HEK293 (cell line): Measurements from ENCODE around the gene ERBB4.

Source experiments
- CTCF ChIA-PET: fragments of 350-600 bp; formaldehyde crosslinking; extraction: SDS; loops from one replicate; lab custom pipeline; 2021; ENCODE audit warnings: antibody characterized with exemption; lab: Yijun Ruan, JAX
- POLR2A ChIA-PET: fragments of 300-600 bp; formaldehyde crosslinking; extraction: SDS; loops from one replicate; lab custom pipeline; 2020; ENCODE audit warnings: antibody characterized with exemption, inconsistent platforms; lab: Yijun Ruan, JAX
- H3K27ac ChIP-seq: fragments of 200-500 bp; sonication (Bioruptor generic); 2 replicates; pipeline ENCODE4 v1.5.1; 2014; ENCODE audit warnings: low read depth, low read length, control low read depth, inconsistent platforms; ENCODE audit errors: extremely low read depth
- H3K36me3 ChIP-seq, 2 experiments: fragments of 200-500 bp in 1 of 2; sonication (Bioruptor generic) in 1 of 2; 1 replicate in 1 of 2; 2 replicates in 1 of 2; pipeline ENCODE4 v1.5.1; 2014 to 2017; ENCODE audit warnings: inconsistent platforms in 2 of 2, low read length in 2 of 2; ENCODE audit not compliant: control insufficient read depth in 2 of 2, insufficient read depth in 1 of 2
- H3K4me1 ChIP-seq: fragments of 200-500 bp; sonication (Bioruptor generic); 2 replicates; pipeline ENCODE4 v1.5.1; 2014; ENCODE audit warnings: mild to moderate bottlenecking, low read length, inconsistent platforms; ENCODE audit not compliant: control insufficient read depth, insufficient read depth
- H3K4me3 ChIP-seq: 2 replicates; pipeline ENCODE4 v1.5.1; 2011; ENCODE audit warnings: low read depth, mild to moderate bottlenecking, control low read depth, low read length, moderate library complexity
- H3K9me3 ChIP-seq: fragments of 200-500 bp; sonication (Bioruptor generic); 2 replicates; pipeline ENCODE4 v1.5.1; 2014; ENCODE audit warnings: low read depth, low read length, inconsistent platforms; ENCODE audit not compliant: control insufficient read depth, insufficient read depth
- ATF2 ChIP-seq: fragments of 450-650 bp; formaldehyde crosslinking; IDR thresholded peaks from 2 replicates; pipeline ENCODE4 v1.5.1; 2016; ENCODE audit warnings: missing biosample characterization, missing genetic modification characterization, low read depth
- BCL11B ChIP-seq: fragments of 450-650 bp; formaldehyde crosslinking; IDR thresholded peaks from 2 replicates; pipeline ENCODE4 v1.5.1; 2016; ENCODE audit warnings: low read depth, missing biosample characterization, missing genetic modification characterization
- KLF16 ChIP-seq: fragments of 450-650 bp; formaldehyde crosslinking; IDR thresholded peaks from 2 replicates; pipeline ENCODE4 v1.5.1; 2017; ENCODE audit warnings: missing biosample characterization, missing genetic modification characterization
- KLF7 ChIP-seq: fragments of 450-650 bp; formaldehyde crosslinking; IDR thresholded peaks from 2 replicates; pipeline ENCODE4 v1.5.1; 2016; ENCODE audit warnings: missing biosample characterization, missing genetic modification characterization, borderline replicate concordance
- OSR2 ChIP-seq: fragments of 450-650 bp; formaldehyde crosslinking; IDR thresholded peaks from 2 replicates; pipeline ENCODE4 v1.5.1; 2016; ENCODE audit warnings: missing biosample characterization, missing genetic modification characterization
- SALL2 ChIP-seq: fragments of 450-650 bp; formaldehyde crosslinking; IDR thresholded peaks from 2 replicates; pipeline ENCODE4 v1.5.0; 2017; ENCODE audit warnings: missing biosample characterization, mild to moderate bottlenecking, missing genetic modification characterization, borderline replicate concordance
- SETDB1 ChIP-seq: IDR thresholded peaks from one replicate; pipeline ENCODE4 v1.6.1; 2017; ENCODE audit warnings: mild to moderate bottlenecking, low read length, moderate library complexity, mixed read lengths; ENCODE audit not compliant: insufficient read length
- TSHZ1 ChIP-seq: fragments of 450-650 bp; formaldehyde crosslinking; IDR thresholded peaks from 2 replicates; pipeline ENCODE4 v1.5.1; 2016; ENCODE audit warnings: missing biosample characterization, missing genetic modification characterization, borderline replicate concordance
- ZBTB17 ChIP-seq: fragments of 450-650 bp; formaldehyde crosslinking; IDR thresholded peaks from 2 replicates; pipeline ENCODE4 v1.5.1; 2016; ENCODE audit warnings: missing biosample characterization, missing genetic modification characterization
- ZBTB21 ChIP-seq: fragments of 450-650 bp; formaldehyde crosslinking; IDR thresholded peaks from 2 replicates; pipeline ENCODE4 v1.5.1; 2017; ENCODE audit warnings: missing biosample characterization, missing genetic modification characterization
- ZIC2 ChIP-seq: fragments of 450-650 bp; formaldehyde crosslinking; IDR thresholded peaks from 2 replicates; pipeline ENCODE4 v1.5.1; 2016; ENCODE audit warnings: missing biosample characterization, missing genetic modification characterization
- ZNF155 ChIP-seq: fragments of 450-650 bp; formaldehyde crosslinking; IDR thresholded peaks from 2 replicates; pipeline ENCODE4 v1.5.1; 2016; ENCODE audit warnings: missing biosample characterization, missing genetic modification characterization
- ZNF211 ChIP-seq: fragments of 450-650 bp; formaldehyde crosslinking; IDR thresholded peaks from 2 replicates; pipeline ENCODE4 v1.5.1; 2016; ENCODE audit warnings: low read depth, missing biosample characterization, missing genetic modification characterization
- ZNF311 ChIP-seq: fragments of 450-650 bp; formaldehyde crosslinking; IDR thresholded peaks from 2 replicates; pipeline ENCODE4 v1.5.1; 2017; ENCODE audit warnings: missing biosample characterization, missing genetic modification characterization, borderline replicate concordance
- ZNF324 ChIP-seq: fragments of 450-650 bp; formaldehyde crosslinking; IDR thresholded peaks from 2 replicates; pipeline ENCODE4 v1.5.1; 2016; ENCODE audit warnings: missing biosample characterization, missing genetic modification characterization
- ZNF335 ChIP-seq: fragments of 450-650 bp; formaldehyde crosslinking; conservative IDR thresholded peaks from 2 replicates; pipeline ENCODE4 v1.5.1; 2016; ENCODE audit warnings: missing biosample characterization, missing genetic modification characterization
- ZNF423 ChIP-seq: fragments of 450-650 bp; formaldehyde crosslinking; IDR thresholded peaks from 2 replicates; pipeline ENCODE4 v1.5.1; 2016; ENCODE audit warnings: missing biosample characterization, missing genetic modification characterization
- ZNF449 ChIP-seq: fragments of 450-650 bp; formaldehyde crosslinking; IDR thresholded peaks from 2 replicates; pipeline ENCODE4 v1.5.1; 2017; ENCODE audit warnings: missing biosample characterization, mild to moderate bottlenecking, missing genetic modification characterization, moderate library complexity
- ZNF571 ChIP-seq: fragments of 450-650 bp; formaldehyde crosslinking; IDR thresholded peaks from 2 replicates; pipeline ENCODE4 v1.5.0; 2017; ENCODE audit warnings: missing biosample characterization, missing genetic modification characterization
- ZNF596 ChIP-seq: fragments of 450-650 bp; IDR thresholded peaks from 2 replicates; pipeline ENCODE4 v1.5.0; 2018; ENCODE audit warnings: missing biosample characterization, mild to moderate bottlenecking, missing genetic modification characterization, moderate library complexity
- ZNF654 ChIP-seq: fragments of 450-650 bp; formaldehyde crosslinking; IDR thresholded peaks from 2 replicates; pipeline ENCODE4 v1.5.1; 2016; ENCODE audit warnings: low read depth, missing biosample characterization, missing genetic modification characterization
- ZNF677 ChIP-seq: fragments of 450-650 bp; IDR thresholded peaks from 2 replicates; pipeline ENCODE4 v1.5.0; 2018; ENCODE audit warnings: missing biosample characterization, mild to moderate bottlenecking, missing genetic modification characterization, moderate library complexity
- ZNF692 ChIP-seq: fragments of 450-650 bp; formaldehyde crosslinking; IDR thresholded peaks from 2 replicates; pipeline ENCODE4 v1.5.1; 2016; ENCODE audit warnings: missing biosample characterization, missing genetic modification characterization
- ZNF76 ChIP-seq: fragments of 450-650 bp; formaldehyde crosslinking; IDR thresholded peaks from 2 replicates; pipeline ENCODE4; 2016; ENCODE audit warnings: low read depth, missing biosample characterization, missing genetic modification characterization, borderline replicate concordance
- ZNF837 ChIP-seq: fragments of 450-650 bp; formaldehyde crosslinking; IDR thresholded peaks from 2 replicates; pipeline ENCODE4 v1.5.1; 2016; ENCODE audit warnings: missing biosample characterization, missing genetic modification characterization

ERBB4 gene

GRCh38 chr2:211458974-211459373, 1079.6 kb downstream of the ERBB4 start:
- Histone ChIP-seq H3K4me1 (no peaks in the 10 kb centered on the region), H3K4me3 (no peak overlapping the region), H3K36me3 (no peaks in the 10 kb centered on the region), H3K27ac (no peak overlapping the region), H3K9me3 (no peaks in the 10 kb centered on the region)
- no peak for TF ChIP-seq ATF2 (tag by site-specific recombination)
- TF ChIP-seq SETDB1: no peak
- no peak for TF ChIP-seq ZNF76 (tag by site-specific recombination)
- TF ChIP-seq ZBTB17: no peak
- TF ChIP-seq ZNF324 (tag by site-specific recombination): no peak
- no peak for TF ChIP-seq KLF7 (tag by site-specific recombination)
- TF ChIP-seq ZNF837 (tag by site-specific recombination): no peak
- POLR2A ChIA-PET: no interaction called here
- CTCF ChIA-PET: interaction anchor here (1.1 kb wide), 1 partner anchor 9 kb away, joined by 4 read pairs; no protein-coding TSS in a partner anchor

- no peaks in the 10 kb centered on the region for H3K36me3 ChIP-seq
- no peak overlapping the region for H3K4me3 ChIP-seq
- ChIA-PET CTCF (no interaction called here), POLR2A (no interaction called here)
- H3K9me3 ChIP-seq: no peaks in the 10 kb centered on the region
- H3K27ac ChIP-seq: no peak overlapping the region
- TF ChIP-seq ZNF76 (tag by site-specific recombination): no peak
- TF ChIP-seq ZNF571: no peak
- no peak for TF ChIP-seq KLF16
- TF ChIP-seq ZNF311 (tag by site-specific recombination): no peak
- TF ChIP-seq ZNF155 (tag by site-specific recombination): no peak
- TF ChIP-seq ZNF211: no peak
- no peak for TF ChIP-seq BCL11B (tag by site-specific recombination)
- peak; percentile 91 for TF ChIP-seq ZNF449 (tag by site-specific recombination)
- TF ChIP-seq, all 188 proteins: peak for 1
- no peaks in the 10 kb centered on the region for H3K4me1 ChIP-seq
Measured at GRCh38 chr2:211457325-211457724, 1081.3 kb downstream of the ERBB4 start.

- Histone ChIP-seq H3K4me3 (no peak overlapping the region), H3K4me1 (no peaks in the 10 kb centered on the region), H3K27ac (no peak overlapping the region), H3K9me3 (no peaks in the 10 kb centered on the region), H3K36me3 (no peaks in the 10 kb centered on the region)
- POLR2A ChIA-PET: no interaction called here
- CTCF ChIA-PET: interaction anchor here (0.6 to 3.5 kb wide), 37 partner anchors 8 to 1790 kb away, joined by 3 to 26 read pairs (median 4); no protein-coding TSS in a partner anchor
- no peak for TF ChIP-seq ZIC2
- TF ChIP-seq OSR2 (tag by site-specific recombination): no peak
- TF ChIP-seq ZBTB21 (tag by site-specific recombination): no peak
- no peak for TF ChIP-seq ZNF677 (tag by site-specific recombination)
- TF ChIP-seq ZNF423 (tag by site-specific recombination): no peak
- no peak for TF ChIP-seq SALL2 (tag by site-specific recombination)
- no peak for TF ChIP-seq TSHZ1 (tag by site-specific recombination)
- no peak for TF ChIP-seq ZNF692 (tag by site-specific recombination)
- peak; percentile 51 for TF ChIP-seq ZNF654 (tag by site-specific recombination)
- TF ChIP-seq ZBTB17: no peak
- peak; percentile 2; the same call in 1 of the 2 replicates for TF ChIP-seq ZNF335
- TF ChIP-seq ZNF596: no peak
Measured at GRCh38 chr2:211455216-211455841, 1083.3 kb downstream of the ERBB4 start.
